ENCODE measurements around the gene SYNGR2. TPM values are rescaled to one million over a fixed set of nuclear protein-coding genes. Genes with fewer than 3 reads are reported as not detected.

The SYNGR2 gene
- total and polyA plus RNA-seq, 2 of the 8 experiments (the other 6 are each of a cell fraction or from before 2014, with no cell fraction given): 50.0 to 139 TPM

- H3K14ac ChIP-seq (ENCODE audit: insufficient read length): no peak overlapping the region
- ChIA-PET POLR2A (ENCODE audit: partially characterized antibody) (interaction anchor here (0.5 to 7.3 kb wide), 39 partner anchors 11 to 1216 kb away, joined by 3 to 131 read pairs (median 5); partner anchors contain the start of genes BIRC5, TMC6 and TMC8), CTCF (ENCODE audit: partially characterized antibody) (interaction anchor here (1.0 to 6.9 kb wide), 15 partner anchors 10 to 59 kb away, joined by 3 to 76 read pairs (median 6); partner anchors contain the start of genes BIRC5 and TMC6)
- H2BK5ac ChIP-seq (ENCODE audit: low read depth, low read length): no peak overlapping the region
- H3K27me3 ChIP-seq (replicated peaks in 1 of 4; ENCODE audit: control insufficient read depth in 3 of 4, extremely low read depth in 1 of 4, insufficient read depth in 3 of 4, low read length in 3 of 4): no peaks in the 10 kb centered on the region; a peak in 1 of 7 replicates
- no peak overlapping the region for H3K27ac ChIP-seq (ENCODE audit: low read depth, low read length)
- no peak for FAIRE-seq
- H4K20me1 ChIP-seq (replicated peaks in 1 of 2; ENCODE audit: control insufficient read depth in 1 of 2, insufficient read depth in 2 of 2, low read length in 2 of 2): peaks cover 10 to 11% of the 10 kb centered on the region in 2 experiments
- no peak overlapping the region for H4K5ac ChIP-seq (ENCODE audit: insufficient read length, low read depth, low read length)
- DNase-seq (ENCODE audit: low read depth in 1 of 2, low spot score in 2 of 2): no peak
- H3K79me1 ChIP-seq (ENCODE audit: low read depth, low read length): peaks cover 12% of the 10 kb centered on the region
- peak overlapping the region; percentile 80 to 84 for H3K4me2 ChIP-seq (ENCODE audit: insufficient read depth in 1 of 2, low read depth in 2 of 2, low read length in 2 of 2)
- TF ChIP-seq SAP30 (IDR thresholded peaks at IDR 0.05; ENCODE audit: insufficient read depth, insufficient replicate concordance, low read length) (peak; percentile 73), KDM4A (IDR thresholded peaks at IDR 0.05; ENCODE audit: low read depth, low read length, severe bottlenecking) (no peak)
- H2BK20ac ChIP-seq (ENCODE audit: low read length): no peak overlapping the region
- no peaks in the 10 kb centered on the region for H3K9me3 ChIP-seq (ENCODE audit: insufficient read depth in 2 of 2, low read depth in 1 of 2, low read length in 1 of 2)
- peak overlapping the region in 3 of 4 experiments; percentile 56 to 79 (median 65); a peak in 3 of 7 replicates for H3K9ac ChIP-seq (replicated peaks in 1 of 4; ENCODE audit: extremely low read depth in 1 of 4, low read depth in 3 of 4, low read length in 3 of 4)
- H2BK12ac ChIP-seq (ENCODE audit: low read depth, low read length): peak overlapping the region; percentile 29; the same call in 1 of the 2 replicates
- no peak overlapping the region for H2BK15ac ChIP-seq (ENCODE audit: low read length)
- H4K91ac ChIP-seq (replicated peaks; ENCODE audit: insufficient read length, low read length): no peak overlapping the region
- H2AFZ ChIP-seq (ENCODE audit: low read length): no peak overlapping the region
- peaks cover 0 to 13% (median 5%) of the 10 kb centered on the region in 4 experiments; a peak in 6 of 7 replicates for H3K4me1 ChIP-seq (replicated peaks in 1 of 4; ENCODE audit: control insufficient read depth in 3 of 4, insufficient read depth in 4 of 4, low read length in 3 of 4)
- peak overlapping the region; percentile 28; the same call in 1 of the 2 replicates for H4K8ac ChIP-seq (ENCODE audit: extremely low read depth, insufficient read depth, low read length)
- no peak overlapping the region for H3K4ac ChIP-seq (replicated peaks; ENCODE audit: insufficient read length, low read depth, low read length)
- H3K56ac ChIP-seq (replicated peaks; ENCODE audit: insufficient read length, low read depth, low read length): no peak overlapping the region
- H3K18ac ChIP-seq (ENCODE audit: extremely low read depth, low read length): no peak overlapping the region; the same call in 1 of the 2 replicates
- peaks cover 17 to 44% (median 32%) of the 10 kb centered on the region in 4 experiments for H3K36me3 ChIP-seq (ENCODE audit: control insufficient read depth in 2 of 4, insufficient read depth in 4 of 4, low read length in 3 of 4)
- 60% methylated on average over 10 of the region's 10 CpGs; no CpG with 5 or more reads in 1 of the 2 experiments for WGBS, 2 experiments (ENCODE audit: extremely low coverage in 1 of 2, insufficient coverage in 1 of 2, insufficient read length in 1 of 2, insufficient replicate concordance in 2 of 2, low coverage in 1 of 2, low lambda C conversion rate in 2 of 2, missing lambda C conversion rate in 1 of 2)
- no peak overlapping the region for H2AK5ac ChIP-seq (ENCODE audit: low read depth, low read length)
- peaks cover 4% of the 10 kb centered on the region for H3K23me2 ChIP-seq (ENCODE audit: low read depth, low read length)
- no peak overlapping the region for H3K23ac ChIP-seq (ENCODE audit: insufficient read length)
- H3K79me2 ChIP-seq (ENCODE audit: control insufficient read depth in 1 of 2, insufficient read depth in 2 of 2, low read length in 2 of 2): peaks cover 0 to 42% of the 10 kb centered on the region in 2 experiments; a peak in 3 of 4 replicates
- H2BK120ac ChIP-seq (replicated peaks; ENCODE audit: low read depth, low read length): no peak overlapping the region
- peak overlapping the region; percentile 71 to 85 (median 80) for H3K4me3 ChIP-seq (ENCODE audit: extremely low read depth in 1 of 4, insufficient read depth in 2 of 4, low read depth in 3 of 4, low read length in 4 of 4)
Observed at GRCh38 chr17:78185981-78186691, 17.8 kb downstream of the SYNGR2 start.

Data from H1 (cell line).